NCI-H446 (cell line): Measurements from ENCODE around the gene RPS19.

Experiments
- DNase-seq, 2 experiments: peaks; one replicate each; lab custom pipeline; 2025; lab: John Stamatoyannopoulos, UW

RPS19 gene

DNA sequence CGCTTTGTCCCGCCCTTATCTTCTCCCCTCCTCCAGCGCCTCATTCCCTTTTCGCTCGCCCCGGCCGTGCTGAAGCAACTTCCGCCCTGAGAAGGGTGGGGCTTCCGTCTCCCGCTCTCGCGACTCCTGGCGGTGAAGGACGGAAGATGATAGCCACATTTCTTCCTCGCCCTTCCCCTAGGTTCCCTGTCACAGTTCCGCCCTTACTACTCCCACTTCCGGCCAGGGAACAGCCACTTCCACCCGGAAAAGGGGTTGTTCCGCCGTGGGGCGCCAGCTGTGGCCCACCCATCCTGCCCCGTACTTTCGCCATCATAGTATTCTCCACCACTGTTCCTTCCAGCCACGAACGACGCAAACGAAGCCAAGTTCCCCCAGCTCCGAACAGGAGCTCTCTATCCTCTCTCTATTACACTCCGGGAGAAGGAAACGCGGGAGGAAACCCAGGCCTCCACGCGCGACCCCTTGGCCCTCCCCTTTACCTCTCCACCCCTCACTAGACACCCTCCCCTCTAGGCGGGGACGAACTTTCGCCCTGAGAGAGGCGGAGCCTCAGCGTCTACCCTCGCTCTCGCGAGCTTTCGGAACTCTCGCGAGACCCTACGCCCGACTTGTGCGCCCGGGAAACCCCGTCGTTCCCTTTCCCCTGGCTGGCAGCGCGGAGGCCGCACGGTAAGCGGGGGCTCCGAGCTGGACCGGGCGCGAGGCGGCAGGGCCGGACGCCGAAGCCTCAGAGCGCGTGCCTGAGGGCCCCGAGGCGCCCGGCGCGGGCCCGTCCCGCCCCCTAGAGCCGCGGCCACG, at the start of gene RPS19:
TSS of gene RPS19 (plus strand) at position 638 of the 801 bp plus-strand sequence. CDS start 520 bp downstream, outside the sequence.
- DNase-seq: peak; percentile 98 to 99

DNA sequence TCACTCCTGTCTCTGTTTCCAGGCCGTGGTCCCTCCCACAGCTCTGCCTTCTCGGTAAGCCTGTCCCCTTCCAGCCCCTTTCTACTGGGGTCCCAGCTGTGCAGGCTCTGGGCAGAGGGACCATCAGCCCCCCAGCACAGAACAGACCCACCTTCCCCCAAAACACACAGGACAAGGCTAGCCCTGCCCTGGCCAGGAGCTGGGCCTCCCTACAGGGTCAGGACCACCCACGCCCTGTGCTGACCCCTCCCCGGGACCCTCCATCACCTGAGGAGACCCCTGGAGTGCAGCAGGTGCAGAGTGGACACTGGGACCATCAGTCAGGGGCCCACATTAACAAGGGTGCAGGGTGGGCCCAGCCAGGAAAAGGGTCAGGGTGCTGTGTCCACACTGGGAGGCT, 49.8 kb upstream of the RPS19 start:
- no peak for DNase-seq

DNA sequence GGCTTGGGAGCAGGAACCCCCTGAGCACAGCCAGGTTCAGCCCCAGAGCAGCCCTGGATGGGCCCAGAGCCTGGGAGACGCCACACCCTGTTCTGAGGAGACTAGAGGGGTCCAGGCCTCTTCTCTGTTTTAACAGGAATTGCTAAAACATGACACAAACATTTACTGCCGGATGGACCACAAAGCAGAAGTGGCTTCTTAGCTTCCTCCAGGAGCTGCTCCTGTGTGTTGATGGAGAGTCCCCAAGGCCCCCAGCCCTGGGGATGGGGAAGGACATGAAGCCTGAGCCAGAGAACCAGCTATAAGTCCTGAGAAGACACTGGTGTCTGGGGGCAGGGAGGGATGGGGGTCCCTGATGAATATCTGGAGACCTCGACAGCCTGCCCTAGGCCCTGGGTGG, 49.0 kb upstream of the RPS19 start:
- DNase-seq: no peak

DNA sequence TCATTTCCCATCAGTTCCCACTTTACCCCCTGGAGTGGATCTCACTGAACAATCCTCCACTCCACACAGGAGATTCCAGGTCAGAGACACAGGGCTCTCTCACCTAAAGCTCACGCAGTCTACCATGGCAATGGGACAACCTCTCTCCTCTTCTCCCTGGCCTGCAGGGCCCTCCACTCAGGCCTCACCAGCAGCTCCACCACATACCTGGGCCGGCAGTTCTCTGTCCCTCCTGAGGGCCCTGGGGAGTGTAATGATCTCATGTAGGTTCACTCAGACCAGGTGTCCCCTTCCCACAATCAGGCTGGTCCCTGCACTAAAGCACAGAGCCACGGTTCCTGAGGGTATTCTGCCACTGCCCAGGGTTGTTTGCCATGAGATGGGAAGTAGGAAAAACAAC, 48.1 kb upstream of the RPS19 start:
- no peak for DNase-seq

DNA sequence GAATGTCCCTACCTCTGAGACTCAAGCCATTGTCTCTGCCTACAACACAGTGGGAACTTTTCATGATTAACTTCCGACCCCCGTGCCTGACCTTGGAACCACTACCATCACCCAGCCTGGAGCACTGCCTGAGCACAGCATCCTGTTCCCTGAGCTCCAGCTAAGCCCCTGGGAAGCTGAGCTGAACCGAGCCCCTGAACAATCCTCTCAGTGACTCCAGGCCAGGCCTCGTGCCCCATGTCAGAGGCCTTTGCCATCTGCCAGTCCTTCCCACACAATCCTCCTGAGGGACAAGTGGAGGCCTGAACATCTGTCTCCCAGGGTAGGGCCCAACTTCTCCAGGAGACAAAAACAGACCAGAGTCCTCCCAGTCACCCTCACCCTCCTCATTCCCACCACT, 46.1 kb upstream of the RPS19 start:
- no peak for DNase-seq

DNA sequence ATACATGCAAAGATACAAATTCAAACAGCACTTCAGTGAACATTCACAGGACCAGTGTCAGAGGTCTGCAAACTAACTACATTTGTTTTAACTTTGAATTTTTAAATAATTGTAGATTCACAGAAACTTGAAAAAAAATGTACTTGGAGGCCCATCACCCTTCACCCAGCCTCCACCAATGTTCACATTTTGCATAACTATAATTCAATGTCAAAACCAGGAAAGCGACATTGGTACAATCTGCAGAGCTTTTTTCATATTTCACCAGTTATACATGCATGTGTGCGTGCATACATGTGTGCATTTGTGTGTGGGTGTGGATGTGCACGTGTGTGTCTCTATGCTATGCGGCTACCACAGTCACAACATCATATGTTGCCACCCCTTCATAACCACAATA, 44.8 kb upstream of the RPS19 start:
- no peak for DNase-seq

DNA sequence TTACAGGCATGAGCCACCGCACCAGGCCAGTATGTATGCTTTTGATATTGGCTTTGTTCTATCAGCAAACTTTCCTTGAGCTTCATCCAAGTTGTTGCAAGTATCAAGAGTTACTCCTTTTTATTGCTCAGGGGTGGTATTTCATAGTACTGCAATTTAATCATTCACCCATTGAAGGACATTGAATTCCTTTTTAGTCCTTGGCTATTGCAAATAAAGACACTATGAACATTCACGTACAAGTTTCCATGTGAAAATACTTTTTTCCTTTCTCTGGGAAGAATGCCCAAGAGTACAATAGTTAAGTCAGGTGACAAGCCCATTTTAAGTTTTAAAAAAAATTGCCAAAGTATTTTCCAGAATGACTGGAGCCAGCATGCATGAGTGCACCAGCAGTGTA, 43.3 kb upstream of the RPS19 start:
- DNase-seq: no peak

DNA sequence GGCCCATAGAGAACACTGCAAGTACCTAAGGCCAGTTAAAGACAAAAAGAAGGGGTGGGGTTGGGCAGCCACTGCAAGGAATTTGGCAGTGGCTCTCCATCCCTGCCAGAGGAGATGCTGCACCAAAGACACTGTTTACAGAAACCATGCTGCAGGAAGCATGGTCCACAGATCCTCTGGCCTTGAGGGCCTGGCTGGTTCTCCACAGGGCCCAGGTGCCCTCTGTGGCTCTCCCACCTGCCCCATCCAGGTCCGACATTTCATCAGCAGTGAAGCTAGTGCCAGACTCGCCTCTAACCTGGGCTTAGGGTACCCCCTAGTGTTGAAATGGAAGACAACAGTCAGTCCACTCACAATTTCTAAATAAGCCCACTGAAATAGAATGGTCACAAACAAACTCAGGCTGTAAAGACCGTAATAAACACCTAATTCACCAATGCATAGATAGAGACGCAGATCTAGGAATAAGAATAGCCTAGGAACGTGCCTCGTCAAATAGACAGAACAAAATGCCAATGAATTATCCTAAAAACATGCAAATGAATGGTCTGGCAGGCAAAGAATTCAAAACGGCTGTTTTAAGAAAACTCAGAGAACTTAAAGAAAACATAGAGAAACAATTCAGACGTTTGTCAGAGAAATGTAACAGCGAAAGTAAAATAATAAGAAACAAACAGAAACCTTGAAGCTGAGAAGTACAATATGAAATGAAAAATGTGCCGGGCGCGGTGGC, 38.9 kb upstream of the RPS19 start:
- DNase-seq: peak in 1 of 2 experiments; percentile 40

DNA sequence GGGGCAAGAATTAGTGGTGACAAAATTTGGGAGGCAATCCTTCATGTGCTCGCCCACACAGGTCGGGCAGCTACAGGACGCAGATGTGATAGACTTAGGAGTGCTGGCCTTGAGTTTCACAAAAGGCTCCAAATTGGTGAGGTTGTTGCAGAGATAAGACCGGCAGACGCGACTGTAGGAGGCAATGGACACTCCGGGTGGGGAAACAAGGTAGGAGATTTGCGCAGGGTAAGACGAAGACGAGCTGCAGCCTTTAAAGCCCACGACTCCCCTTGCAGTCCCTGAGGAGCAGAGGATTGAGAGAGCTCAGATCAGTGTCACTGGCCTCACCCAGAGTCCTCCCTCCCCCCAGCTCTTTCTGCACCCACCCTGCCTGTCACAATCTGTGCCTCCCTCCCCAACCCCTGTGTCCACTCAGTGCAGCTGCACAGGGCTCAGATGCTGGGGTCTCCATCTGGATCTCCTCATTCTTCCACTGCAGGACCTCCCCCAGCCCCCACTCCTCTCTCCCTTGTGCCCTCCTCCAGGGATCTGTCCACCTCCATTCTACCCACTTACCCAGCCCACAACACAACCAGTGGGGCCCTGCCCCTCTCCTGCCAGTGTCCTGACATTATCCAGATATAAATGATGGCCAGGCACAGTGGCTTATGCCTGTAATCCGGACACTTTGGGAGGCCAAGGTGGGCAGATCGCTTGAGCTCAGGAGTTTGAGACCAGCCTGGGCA, 21.9 kb upstream of the RPS19 start:
- DNase-seq: no peak

DNA sequence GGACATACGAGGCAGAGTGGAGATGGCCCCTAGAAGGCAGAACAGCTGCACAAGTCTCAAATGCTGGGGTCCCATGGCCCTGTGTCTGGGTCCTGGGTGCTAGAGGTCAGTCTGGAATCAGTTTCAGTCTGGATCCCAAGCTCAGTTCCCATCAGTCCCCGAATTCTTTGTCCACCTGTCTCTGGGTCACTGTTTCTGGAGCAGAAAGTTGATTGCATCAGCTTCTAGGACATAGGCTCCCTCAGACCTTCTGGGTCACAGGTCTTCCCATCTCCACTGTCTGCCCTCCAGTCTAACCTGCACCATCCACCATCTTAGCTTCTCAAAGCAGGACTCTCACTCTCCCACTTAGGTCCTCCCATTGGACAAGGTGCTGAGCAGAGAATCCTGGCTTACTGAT, 20.8 kb upstream of the RPS19 start:
- no peak for DNase-seq

DNA sequence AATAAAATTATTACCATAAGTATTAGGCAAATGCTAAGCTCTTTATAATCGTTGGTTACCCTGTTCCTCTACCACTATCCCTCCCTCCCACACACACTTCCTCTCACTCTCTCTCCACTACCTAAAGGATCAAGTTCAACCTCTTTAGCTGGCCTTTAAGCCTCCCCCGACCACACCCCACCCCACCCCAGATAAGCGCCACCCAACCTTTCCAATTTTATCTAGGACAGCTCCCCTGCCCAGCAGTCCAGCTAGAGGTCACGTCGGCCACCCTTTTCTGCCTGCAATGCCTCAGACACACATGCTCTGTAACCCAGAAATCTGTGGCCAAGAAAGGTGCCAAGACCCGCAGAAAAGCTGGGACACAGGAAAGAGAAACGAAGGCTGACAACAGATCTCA, 16.7 kb upstream of the RPS19 start:
- no peak for DNase-seq

DNA sequence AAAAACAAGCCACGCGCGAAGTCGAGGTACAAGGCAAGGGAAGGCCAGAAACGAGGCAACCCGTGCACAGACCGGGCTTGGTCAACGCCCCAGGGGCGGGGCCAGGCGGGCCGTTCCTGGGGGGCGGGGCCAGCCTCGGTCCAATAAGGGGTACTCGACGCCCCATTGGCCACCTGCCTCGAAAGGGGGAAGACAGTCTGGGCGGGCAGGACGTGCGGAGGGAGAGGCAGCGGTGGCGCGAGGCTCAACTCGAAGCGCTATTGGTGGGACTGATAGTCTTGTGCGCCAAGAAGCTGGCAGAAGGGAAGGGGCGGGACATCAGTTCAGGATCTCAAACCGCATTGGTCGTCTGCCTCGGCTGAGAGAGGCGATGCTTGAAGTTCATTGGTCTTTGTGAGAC, 15.5 kb upstream of the RPS19 start, which contains the start of gene LYPD4:
TSS of gene LYPD4 (minus strand) at position 83 of the 400 bp plus-strand sequence. CDS start 5,398 bp downstream, outside the sequence.
- no peak for DNase-seq

DNA sequence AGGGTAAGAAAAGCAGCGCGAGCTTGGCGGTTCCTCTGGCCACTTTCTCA, 15.2 kb upstream of the RPS19 start, which contains the start of gene DMRTC2:
TSS of gene DMRTC2 (plus strand) at position 42 of the 50 bp plus-strand sequence. CDS start 2,387 bp downstream, outside the sequence.
- DNase-seq: no peak

DNA sequence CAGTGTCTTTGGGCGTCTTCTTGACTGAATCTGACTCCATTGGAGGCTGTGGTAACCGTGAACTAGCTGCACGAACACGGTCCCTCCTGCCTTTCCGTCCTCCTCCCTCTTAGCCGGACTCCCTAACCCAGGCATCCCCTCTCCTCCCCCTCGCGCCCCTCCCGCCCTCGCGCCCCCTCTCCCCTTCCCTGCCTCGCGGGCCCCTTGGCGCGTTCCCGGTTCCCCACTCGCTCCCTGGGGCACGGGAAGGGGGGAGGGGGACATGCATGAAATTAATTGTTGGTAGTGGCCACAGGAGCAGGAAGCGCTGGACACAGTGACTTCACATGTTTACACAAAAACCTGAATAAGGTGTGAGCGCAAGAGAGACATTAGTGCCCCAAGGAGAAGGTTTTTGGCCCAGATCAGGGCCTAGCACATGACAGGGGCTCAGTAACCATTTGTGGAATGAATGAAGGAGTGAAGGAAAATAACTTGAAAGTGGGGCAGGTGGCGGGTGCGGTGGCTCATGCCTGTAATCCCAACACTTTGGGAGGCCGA, 14.9 kb upstream of the RPS19 start:
- DNase-seq: no peak

DNA sequence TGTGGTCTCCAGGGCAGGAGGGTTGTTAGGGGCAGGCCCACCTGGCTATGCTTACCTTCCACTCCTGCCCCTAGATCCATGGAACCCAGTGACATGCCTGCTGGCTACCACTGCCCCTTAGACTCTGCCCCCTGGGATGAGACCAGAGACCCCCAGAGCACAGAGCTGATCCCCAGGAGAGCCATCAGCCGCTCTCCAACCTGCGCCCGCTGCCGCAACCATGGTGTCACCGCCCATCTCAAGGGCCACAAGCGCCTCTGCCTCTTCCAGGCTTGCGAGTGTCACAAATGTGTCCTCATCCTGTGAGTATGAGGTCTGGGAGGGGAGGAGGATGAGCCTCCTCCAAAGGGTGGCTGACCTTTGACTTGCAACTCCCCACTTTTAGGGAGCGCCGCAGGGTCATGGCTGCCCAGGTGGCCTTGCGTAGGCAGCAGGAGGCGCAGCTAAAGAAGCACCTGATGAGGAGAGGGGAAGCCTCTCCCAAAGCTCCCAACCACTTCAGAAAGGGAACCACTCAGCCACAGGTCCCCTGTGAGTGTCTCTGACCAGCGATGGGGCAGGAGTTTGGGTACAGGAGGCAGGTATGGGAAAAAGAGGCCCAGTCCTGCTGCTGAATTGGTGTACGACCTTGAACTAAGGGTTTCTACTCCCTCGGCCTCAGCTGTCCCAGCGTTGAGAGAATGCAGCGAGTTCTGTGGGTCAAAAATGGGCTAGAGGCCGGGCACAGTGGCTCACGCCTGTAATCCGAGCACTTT, 12.5 kb upstream of the RPS19 start:
- DNase-seq: no peak

DNA sequence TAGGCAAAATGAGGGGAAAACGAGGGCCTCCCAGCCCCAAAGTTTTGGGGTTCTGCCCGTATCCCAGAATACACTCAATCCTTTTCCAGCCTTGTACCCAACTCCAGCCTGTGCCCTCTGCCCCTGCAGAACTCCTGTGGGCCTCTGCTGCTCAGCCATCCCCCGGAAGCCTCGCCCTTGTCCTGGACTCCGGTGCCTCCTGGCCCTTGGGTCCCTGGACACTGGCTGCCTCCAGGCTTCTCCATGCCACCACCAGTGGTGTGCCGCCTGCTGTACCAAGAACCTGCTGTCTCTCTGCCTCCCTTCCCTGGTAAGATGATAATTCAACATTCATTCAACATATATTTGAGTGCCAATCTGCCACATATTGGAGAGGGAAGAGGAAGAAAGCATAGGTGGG, 11.4 kb upstream of the RPS19 start:
- no peak for DNase-seq

DNA sequence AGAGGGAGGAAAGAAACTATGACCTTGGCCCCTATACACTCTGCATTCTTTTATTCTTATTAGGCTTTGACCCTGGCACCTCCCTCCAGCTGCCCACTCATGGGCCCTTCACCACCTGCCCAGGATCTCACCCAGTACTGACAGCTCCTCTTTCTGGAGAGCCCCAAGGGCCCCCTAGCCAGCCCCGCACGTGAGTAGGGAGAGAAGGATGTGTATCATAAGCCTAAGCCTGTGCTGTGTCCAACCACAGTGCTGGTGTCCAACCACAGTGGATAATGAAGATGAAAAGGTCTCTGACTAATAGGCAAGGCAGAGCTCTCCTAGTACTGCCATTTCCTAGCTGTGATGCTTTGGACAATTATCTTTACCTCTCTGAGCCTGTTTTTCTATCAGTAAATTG, 11.0 kb upstream of the RPS19 start:
- DNase-seq: no peak

DNA sequence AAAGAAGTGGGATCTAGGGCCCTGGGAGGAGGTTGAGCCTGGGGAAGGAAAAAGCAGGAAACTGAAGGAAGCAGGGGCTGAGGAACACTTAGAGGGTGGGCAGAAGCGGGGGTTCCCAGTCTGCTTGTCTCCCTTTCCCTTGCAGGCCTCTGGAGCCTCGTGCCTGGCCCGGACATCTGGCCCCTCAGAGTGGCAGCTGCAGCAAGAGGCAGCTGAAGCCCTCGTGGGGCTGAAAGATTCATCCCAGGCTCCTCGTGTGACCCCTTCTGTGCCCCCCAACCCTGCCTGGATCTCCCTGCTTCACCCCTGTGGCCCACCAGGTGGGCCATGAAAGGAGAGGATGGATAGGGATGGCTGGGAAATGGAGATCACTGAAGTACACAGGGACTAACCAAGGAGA, 9.7 kb upstream of the RPS19 start:
- no peak for DNase-seq

DNA sequence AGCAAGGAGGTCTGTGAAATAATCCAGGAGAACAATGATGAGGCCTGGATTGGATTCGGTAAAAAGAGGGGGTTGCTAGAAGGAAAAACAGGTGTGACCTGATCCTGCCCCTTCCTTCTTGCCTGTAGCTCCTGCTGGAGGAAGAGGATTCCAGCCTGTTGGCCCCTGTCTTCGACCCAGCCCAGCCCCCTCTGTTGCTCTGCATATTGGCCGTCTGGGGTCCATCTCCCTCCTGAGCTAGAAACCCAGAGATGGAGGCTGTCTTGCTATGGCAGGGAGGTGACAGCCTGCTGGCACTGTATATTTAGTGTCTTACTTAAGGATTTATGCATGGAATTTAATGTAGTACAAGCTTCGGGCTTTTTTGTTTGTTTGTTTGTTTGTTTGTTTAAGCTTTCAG, 8.6 kb upstream of the RPS19 start:
- DNase-seq: no peak

DNA sequence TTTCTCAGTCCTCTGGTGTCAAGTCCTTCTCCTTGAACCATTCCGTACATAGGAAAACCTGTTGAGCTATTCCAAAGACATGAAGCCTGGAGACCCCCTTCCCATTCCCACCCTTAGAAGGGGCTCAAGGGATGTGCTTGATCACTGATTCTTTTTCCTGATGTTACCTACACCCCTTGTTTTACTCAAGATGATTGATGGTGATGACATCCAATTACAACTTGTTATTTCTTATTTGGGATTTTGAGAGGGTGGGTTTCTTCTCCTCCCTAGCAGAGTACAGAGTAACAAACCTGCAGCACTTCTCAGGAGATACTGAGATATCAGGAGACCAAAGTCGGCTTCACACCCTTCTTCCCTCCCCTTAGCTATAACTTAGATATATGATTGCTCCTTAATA, 6.7 kb upstream of the RPS19 start:
- DNase-seq: no peak

DNA sequence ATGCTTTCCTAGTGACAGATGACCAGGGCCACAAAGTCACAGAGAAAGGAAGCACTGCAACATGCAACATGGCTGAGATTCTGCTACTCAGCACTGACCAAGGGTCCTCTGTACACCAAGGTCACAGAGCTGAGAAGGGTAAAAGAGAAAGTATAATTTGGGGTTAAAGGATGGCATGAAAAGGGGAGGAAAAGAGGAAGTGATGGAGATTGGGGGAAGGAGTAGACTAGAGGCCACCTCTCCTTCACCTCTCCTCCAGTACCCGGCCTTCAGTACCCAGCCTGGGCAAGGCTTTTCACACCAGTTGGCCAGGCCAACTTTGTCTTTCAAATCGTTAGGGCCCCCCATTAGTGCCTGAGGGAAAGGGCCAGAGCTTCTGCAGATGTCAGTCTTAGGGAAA, 6.3 kb upstream of the RPS19 start:
- no peak for DNase-seq

DNA sequence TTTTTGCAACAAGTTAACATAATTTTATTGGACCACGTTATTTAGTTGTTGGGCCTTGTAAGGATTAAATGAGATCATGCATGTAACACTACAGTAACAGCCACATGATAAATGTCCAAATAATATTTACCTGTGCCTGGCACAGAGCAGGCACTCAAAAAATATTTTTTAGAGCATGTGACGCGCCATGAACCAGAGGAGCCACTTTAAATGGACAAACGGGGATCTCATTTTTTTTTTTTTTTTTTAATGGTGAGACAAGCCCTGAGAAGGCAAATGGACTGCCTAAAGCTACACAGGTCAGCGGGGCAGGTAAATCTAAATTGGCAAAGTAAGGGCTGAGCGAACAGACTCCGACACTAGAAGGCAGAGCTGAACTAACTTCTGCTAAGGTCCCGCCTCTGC, 840 bp upstream of the RPS19 start:
- no peak for DNase-seq
